WTC11 (cell line): Measurements from ENCODE around the gene ROBO2.

ENCODE experiments used
- TCF7 ChIP-seq: sonication (generic); formaldehyde crosslinking; IDR thresholded peaks from 2 replicates; pipeline ENCODE4 v1.8.0; 2022; ENCODE audit warnings: mild to moderate bottlenecking, low read depth, missing genetic modification reagents, moderate library complexity
- ZBTB21 ChIP-seq: sonication (generic); formaldehyde crosslinking; IDR thresholded peaks from 2 replicates; pipeline ENCODE4 v1.8.1; 2023; ENCODE audit warnings: mild to moderate bottlenecking, missing genetic modification reagents, borderline replicate concordance
- ZNF512 ChIP-seq: sonication (generic); formaldehyde crosslinking; IDR thresholded peaks from 2 replicates; pipeline ENCODE4 v1.8.1; 2022; ENCODE audit warnings: missing genetic modification reagents, borderline replicate concordance
- ZSCAN18 ChIP-seq: fragments of 250-450 bp; sonication (Bioruptor Pico); IDR thresholded peaks from 2 replicates; pipeline ENCODE4 v2.1.2; 2022; ENCODE audit warnings: mild to moderate bottlenecking, moderate library complexity
- TF ChIP-seq, protein P1 (sequence below): fragments of 200-600 bp; IDR thresholded peaks from 2 replicates; pipeline ENCODE4 v1.8.0; 2022; ENCODE audit warnings: antibody characterized with exemption

- TF ChIP-seq, protein P1, sequence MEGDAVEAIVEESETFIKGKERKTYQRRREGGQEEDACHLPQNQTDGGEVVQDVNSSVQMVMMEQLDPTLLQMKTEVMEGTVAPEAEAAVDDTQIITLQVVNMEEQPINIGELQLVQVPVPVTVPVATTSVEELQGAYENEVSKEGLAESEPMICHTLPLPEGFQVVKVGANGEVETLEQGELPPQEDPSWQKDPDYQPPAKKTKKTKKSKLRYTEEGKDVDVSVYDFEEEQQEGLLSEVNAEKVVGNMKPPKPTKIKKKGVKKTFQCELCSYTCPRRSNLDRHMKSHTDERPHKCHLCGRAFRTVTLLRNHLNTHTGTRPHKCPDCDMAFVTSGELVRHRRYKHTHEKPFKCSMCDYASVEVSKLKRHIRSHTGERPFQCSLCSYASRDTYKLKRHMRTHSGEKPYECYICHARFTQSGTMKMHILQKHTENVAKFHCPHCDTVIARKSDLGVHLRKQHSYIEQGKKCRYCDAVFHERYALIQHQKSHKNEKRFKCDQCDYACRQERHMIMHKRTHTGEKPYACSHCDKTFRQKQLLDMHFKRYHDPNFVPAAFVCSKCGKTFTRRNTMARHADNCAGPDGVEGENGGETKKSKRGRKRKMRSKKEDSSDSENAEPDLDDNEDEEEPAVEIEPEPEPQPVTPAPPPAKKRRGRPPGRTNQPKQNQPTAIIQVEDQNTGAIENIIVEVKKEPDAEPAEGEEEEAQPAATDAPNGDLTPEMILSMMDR: no peak
- no peak for TF ChIP-seq ZNF512 (CRISPR knock-in tag)
- TF ChIP-seq ZBTB21: no peak
- TF ChIP-seq ZSCAN18 (CRISPR knock-in tag): no peak
- no peak for TF ChIP-seq TCF7 (CRISPR knock-in tag)
These were observed 8.3 kb downstream of the ROBO2 start for GRCh38 chr3:77048186-77048585.
